HepG2 (cell line): Measurements from ENCODE around the gene NKX6-2. TPM values are rescaled to one million over a fixed set of nuclear protein-coding genes. Genes with fewer than 3 reads are reported as not detected.

Experiments
- ATAC-seq: fragments of 200-7000 bp; cut with Tn5 transposase; 3 replicates; pipeline ENCODE4 v1.9.1; 2020; ENCODE audit warnings: mild to moderate bottlenecking, moderate library complexity
- BruUV-seq: library from RNA; stranded (reverse); fragments of 400-500 nt; replicated peaks from 2 replicates; lab custom pipeline; 2021; lab: Mats Ljungman, UMichigan
- CTCF ChIA-PET: fragments of 300-600 bp; formaldehyde crosslinking; extraction: SDS; loops from one replicate; lab custom pipeline; 2021; ENCODE audit warnings: low total read pairs, inconsistent platforms, low intra/inter-chr PET ratio; lab: Yijun Ruan, JAX
- POLR2A ChIA-PET: fragments of 350-600 bp; sonication (Branson Sonifier 250); formaldehyde crosslinking; loops from one replicate; lab custom pipeline; 2020; ENCODE audit warnings: antibody characterized with exemption, inconsistent platforms; lab: Yijun Ruan, JAX
- DNase-seq: peaks from one replicate; pipeline ENCODE4 v3.0.0-alpha.2; 2015; ENCODE audit warnings: low spot score
- FAIRE-seq: peaks from 3 replicates; lab custom pipeline; 2011; peaks lifted over from hg19 to GRCh38; lab: Jason Lieb, UNC
- H2AFZ ChIP-seq: one replicate; pipeline ENCODE4 v1.6.1; 2011; ENCODE audit warnings: low read length, inconsistent platforms
- H3K27ac ChIP-seq: fragments of 300-600 bp; 3 replicates; pipeline ENCODE4 v1.8.0; 2011; ENCODE audit warnings: mixed run types, mild to moderate bottlenecking, mixed read lengths, low read length, inconsistent platforms; ENCODE audit not compliant: insufficient read depth; ENCODE audit errors: extremely low read length
- H3K27me3 ChIP-seq, 2 experiments: fragments of 200-600 bp in 1 of 2; 2 replicates in 1 of 2; 3 replicates in 1 of 2; pipeline versions ENCODE4 v1.6.0 to v1.8.0; 2011; ENCODE audit warnings: low read length in 2 of 2, mild to moderate bottlenecking in 2 of 2, moderate library complexity in 2 of 2, inconsistent platforms in 1 of 2; ENCODE audit not compliant: insufficient read depth in 2 of 2, control insufficient read depth in 1 of 2
- H3K36me3 ChIP-seq, 2 experiments: fragments of 200-600 bp in 1 of 2; replicated peaks in 1 of 2; 2 replicates in 1 of 2; 3 replicates in 1 of 2; pipeline versions ENCODE4 v1.5.1 to v1.8.0; 2011; ENCODE audit warnings: low read length in 2 of 2, inconsistent platforms in 1 of 2; ENCODE audit not compliant: insufficient read depth in 2 of 2, control insufficient read depth in 1 of 2
- H3K4me1 ChIP-seq: 2 replicates; pipeline ENCODE4 v1.5.1; 2012; ENCODE audit warnings: low read length, inconsistent platforms; ENCODE audit not compliant: insufficient read depth
- H3K4me2 ChIP-seq: 2 replicates; pipeline ENCODE4 v1.6.0; 2011; ENCODE audit warnings: low read depth, low read length, inconsistent platforms
- H3K4me3 ChIP-seq, 3 experiments: fragments of 200-600 bp in 1 of 3; sonication (generic), shearing (Covaris generic) in 1 of 3; replicated peaks in 1 of 3; 2 replicates each; pipeline ENCODE4 v1.5.1; 2011 to 2016; ENCODE audit warnings: low read length in 3 of 3, inconsistent platforms in 2 of 3, low read depth in 2 of 3, mild to moderate bottlenecking in 2 of 3, control low read depth in 1 of 3, mixed read lengths in 1 of 3; ENCODE audit not compliant: insufficient read depth in 1 of 3
- H3K79me2 ChIP-seq: one replicate; pipeline ENCODE4 v1.6.1; 2011; ENCODE audit warnings: low read length, inconsistent platforms; ENCODE audit not compliant: insufficient read depth
- H3K9ac ChIP-seq: 2 replicates; pipeline ENCODE4 v1.6.0; 2011; ENCODE audit warnings: mild to moderate bottlenecking, low read depth, low read length, inconsistent platforms; ENCODE audit not compliant: insufficient read depth
- H3K9me3 ChIP-seq: 2 replicates; pipeline ENCODE4 v1.5.1; 2012; ENCODE audit warnings: mild to moderate bottlenecking, low read length
- H4K20me1 ChIP-seq: 2 replicates; pipeline ENCODE4 v1.6.0; 2011; ENCODE audit warnings: inconsistent platforms, mild to moderate bottlenecking, low read length, moderate library complexity; ENCODE audit not compliant: insufficient read depth
- AKAP8 ChIP-seq: sonication (generic); formaldehyde crosslinking; IDR thresholded peaks from 2 replicates; pipeline ENCODE4 v1.5.1; 2020; ENCODE audit warnings: mild to moderate bottlenecking, missing genetic modification reagents
- ARHGAP35 ChIP-seq: sonication (generic); formaldehyde crosslinking; IDR thresholded peaks from 2 replicates; pipeline ENCODE4 v1.9.0; 2022; ENCODE audit warnings: mild to moderate bottlenecking, inconsistent platforms, moderate library complexity, missing genetic modification reagents, borderline replicate concordance
- ATF7 ChIP-seq, 2 experiments: fragments of 450-650 bp in 1 of 2; sonication (generic) in 1 of 2; formaldehyde crosslinking in 1 of 2; IDR thresholded peaks; 2 replicates each; pipeline versions ENCODE4 v1.4.0 to v1.6.1; 2016 to 2020; ENCODE audit warnings: antibody characterized with exemption in 1 of 2, mild to moderate bottlenecking in 1 of 2, missing genetic modification reagents in 1 of 2
- EZH2 ChIP-seq: conservative IDR thresholded peaks from 2 replicates; pipeline ENCODE4 v1.6.1; 2012; ENCODE audit warnings: mild to moderate bottlenecking, low read depth, low read length, moderate library complexity
- FOSL2 ChIP-seq: sonication (generic); formaldehyde crosslinking; IDR thresholded peaks from 2 replicates; pipeline ENCODE4 v1.4.0; 2020; ENCODE audit warnings: missing genetic modification reagents
- KLF13 ChIP-seq: sonication (generic); formaldehyde crosslinking; IDR thresholded peaks from 2 replicates; pipeline ENCODE4 v1.4.0; 2020; ENCODE audit warnings: mild to moderate bottlenecking, missing genetic modification reagents
- MYNN ChIP-seq: sonication (generic); formaldehyde crosslinking; IDR thresholded peaks from 2 replicates; pipeline ENCODE4 v1.4.0; 2020; ENCODE audit warnings: mild to moderate bottlenecking, low read depth, missing genetic modification reagents
- ZNF205 ChIP-seq: IDR thresholded peaks from 2 replicates; pipeline ENCODE4 v1.6.1; 2018; ENCODE audit warnings: missing biosample characterization, missing genetic modification reagents
- ZNF253 ChIP-seq: sonication (generic); formaldehyde crosslinking; IDR thresholded peaks from 2 replicates; pipeline ENCODE4 v1.8.0; 2022; ENCODE audit warnings: mild to moderate bottlenecking, missing genetic modification reagents, borderline replicate concordance
- ZNF326 ChIP-seq: sonication (generic); formaldehyde crosslinking; IDR thresholded peaks from 2 replicates; pipeline ENCODE4 v1.4.0; 2020; ENCODE audit warnings: missing genetic modification reagents, borderline replicate concordance
- ZNF552 ChIP-seq: sonication (generic); formaldehyde crosslinking; IDR thresholded peaks from 2 replicates; pipeline ENCODE4 v1.9.0; 2022; ENCODE audit warnings: missing genetic modification reagents, mild to moderate bottlenecking, borderline replicate concordance
- ZNF574 ChIP-seq: sonication (generic); formaldehyde crosslinking; IDR thresholded peaks from 2 replicates; pipeline ENCODE4 v1.4.0; 2020; ENCODE audit warnings: missing genetic modification reagents
- ZNF709 ChIP-seq: sonication (generic); formaldehyde crosslinking; IDR thresholded peaks from 2 replicates; pipeline ENCODE4 v1.5.0; 2020; ENCODE audit warnings: mild to moderate bottlenecking, missing genetic modification reagents
- WGBS: methylation state at CpG from one replicate; pipeline ENCODE4 v1.1.6; 2017; ENCODE audit warnings: low lambda C conversion rate; 5-methylcytosine and 5-hydroxymethylcytosine counted together
- in situ Hi-C: cut with HindIII; loops from 2 replicates; pipeline ENCODE4 v1.10.0; 2017; ENCODE audit warnings: low pct_unique_long_range_greater_than_20kb; ENCODE audit not compliant: extremely low pct_ligation_motif_present
- intact Hi-C: fragments of 100-400 bp; cut with micrococcal nuclease; formaldehyde crosslinking; loops from one replicate; pipeline ENCODE4 v1.10.0; 2022; ENCODE audit not compliant: unreplicated experiment
- polyA plus RNA-seq, 8 experiments: library from polyadenylated mRNA; depleted of rRNA in 3 of 8; stranded (reverse) in 7 of 8; unstranded in 1 of 8; fragments of >200 nt; fragmentation: Illumina TruSeq in 4 of 8; extraction: Trizol in 4 of 8; gene quantifications; 2 replicates each; pipeline versions ENCODE4 v1.2.1 to v1.2.3, GENCODE V29; 2011 to 2016; ENCODE audit warnings: low read depth in 4 of 8, missing spikeins in 1 of 8, mixed read lengths in 1 of 8; ENCODE audit not compliant: insufficient read depth in 1 of 8
- total RNA-seq, 5 experiments: library from RNA; depleted of rRNA; stranded (reverse); fragments of >200 nt; fragmentation: Illumina TruSeq; extraction: Trizol; gene quantifications; 2 replicates each; pipeline ENCODE4 v1.2.3, GENCODE V29; 2016; ENCODE audit warnings: low read depth in 1 of 5
- TF ChIP-seq, protein P1 (sequence below): sonication (generic); formaldehyde crosslinking; IDR thresholded peaks from 2 replicates; pipeline ENCODE4 v1.5.0; 2020; ENCODE audit warnings: mild to moderate bottlenecking, missing genetic modification reagents
- TF ChIP-seq, protein P2 (sequence below): sonication (generic); formaldehyde crosslinking; IDR thresholded peaks from 2 replicates; pipeline ENCODE4 v1.4.0; 2020; ENCODE audit warnings: missing genetic modification reagents, borderline replicate concordance

The NKX6-2 gene
- total and polyA plus RNA-seq, 2 of the 13 experiments (the other 11 are each of a cell fraction or from before 2014, with no cell fraction given), result not detected

DNA sequence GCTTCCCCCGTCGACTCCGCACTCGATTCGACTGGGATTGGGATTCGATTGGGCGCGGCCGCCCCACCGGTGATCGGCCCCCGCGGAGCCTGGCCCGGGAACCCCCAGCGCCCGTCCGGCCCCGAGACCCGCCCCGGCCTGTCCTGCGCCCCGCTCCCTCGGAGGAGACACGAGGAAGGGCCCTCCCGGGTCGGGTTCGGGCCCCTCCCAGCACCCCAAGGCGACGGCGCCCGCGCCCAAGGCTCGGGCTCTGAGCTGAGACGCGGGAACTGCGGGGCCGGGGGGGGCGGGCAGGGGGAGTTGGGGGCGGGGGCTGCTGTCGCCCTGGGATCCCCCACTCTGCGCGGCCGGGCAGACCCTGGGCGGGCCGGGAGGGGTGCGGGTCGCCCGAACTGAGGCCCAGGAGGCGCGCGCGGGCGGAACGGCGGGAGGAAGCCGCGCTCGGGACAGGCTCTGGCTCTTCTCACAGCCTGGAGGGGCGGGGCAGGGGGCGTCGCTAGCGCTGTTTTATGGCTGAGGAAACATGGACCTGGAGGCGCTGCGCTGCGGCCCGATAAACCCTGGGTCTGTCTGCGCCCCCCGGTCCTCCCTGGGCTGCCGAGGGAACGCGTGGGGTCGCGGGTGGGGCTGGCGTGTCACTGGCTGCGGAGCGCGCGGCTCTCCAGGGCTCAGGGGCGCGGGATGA is 1.7 kb upstream of the NKX6-2 start (continued):
- TF ChIP-seq, protein P1, sequence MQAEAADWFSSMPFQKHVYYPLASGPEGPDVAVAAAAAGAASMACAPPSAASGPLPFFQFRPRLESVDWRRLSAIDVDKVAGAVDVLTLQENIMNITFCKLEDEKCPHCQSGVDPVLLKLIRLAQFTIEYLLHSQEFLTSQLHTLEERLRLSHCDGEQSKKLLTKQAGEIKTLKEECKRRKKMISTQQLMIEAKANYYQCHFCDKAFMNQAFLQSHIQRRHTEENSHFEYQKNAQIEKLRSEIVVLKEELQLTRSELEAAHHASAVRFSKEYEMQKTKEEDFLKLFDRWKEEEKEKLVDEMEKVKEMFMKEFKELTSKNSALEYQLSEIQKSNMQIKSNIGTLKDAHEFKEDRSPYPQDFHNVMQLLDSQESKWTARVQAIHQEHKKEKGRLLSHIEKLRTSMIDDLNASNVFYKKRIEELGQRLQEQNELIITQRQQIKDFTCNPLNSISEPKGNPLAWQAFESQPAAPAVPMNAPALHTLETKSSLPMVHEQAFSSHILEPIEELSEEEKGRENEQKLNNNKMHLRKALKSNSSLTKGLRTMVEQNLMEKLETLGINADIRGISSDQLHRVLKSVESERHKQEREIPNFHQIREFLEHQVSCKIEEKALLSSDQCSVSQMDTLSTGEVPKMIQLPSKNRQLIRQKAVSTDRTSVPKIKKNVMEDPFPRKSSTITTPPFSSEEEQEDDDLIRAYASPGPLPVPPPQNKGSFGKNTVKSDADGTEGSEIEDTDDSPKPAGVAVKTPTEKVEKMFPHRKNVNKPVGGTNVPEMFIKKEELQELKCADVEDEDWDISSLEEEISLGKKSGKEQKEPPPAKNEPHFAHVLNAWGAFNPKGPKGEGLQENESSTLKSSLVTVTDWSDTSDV, result no peak

DNA sequence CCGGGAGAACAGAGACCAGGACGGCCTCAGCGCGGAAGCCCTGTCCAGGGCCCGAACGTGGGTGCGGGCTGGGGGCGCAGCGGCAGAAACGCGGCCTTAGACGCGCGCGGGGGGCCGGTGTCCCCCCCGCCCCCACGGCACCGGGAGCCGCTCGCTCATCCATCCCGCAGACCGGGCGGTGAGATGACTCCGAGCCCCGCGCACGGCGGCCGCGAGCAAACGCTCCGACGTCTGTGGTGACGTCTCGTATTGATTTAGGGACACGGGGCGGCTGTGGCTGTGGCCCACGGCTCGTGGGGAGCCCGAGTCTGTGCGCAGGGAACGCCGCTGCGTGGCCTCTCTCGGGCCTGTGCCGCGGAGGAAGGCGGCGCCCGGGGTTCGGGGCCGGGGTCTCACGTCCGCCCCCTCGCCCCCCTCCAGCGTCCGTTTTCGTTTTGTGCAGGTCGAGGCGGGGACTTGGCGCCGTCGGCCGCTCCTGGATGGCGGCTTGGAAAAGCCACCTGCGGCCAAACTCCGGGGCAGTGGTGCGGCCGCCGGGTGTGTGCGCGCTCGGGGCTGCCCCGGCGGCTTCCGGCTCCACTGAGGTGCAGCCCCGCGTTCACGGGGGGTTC is 1.0 kb upstream of the NKX6-2 start:
- Histone ChIP-seq H3K79me2 (no peaks in the 10 kb centered on the region), H3K4me1 (no peaks in the 10 kb centered on the region), H3K4me3 (peak overlapping the region in 1 of 3 experiments; percentile 33; a peak in 1 of 6 replicates), H3K36me3 (no peaks in the 10 kb centered on the region; a peak in 2 of 5 replicates), H2AFZ (no peak overlapping the region), H3K9ac (no peak overlapping the region), H3K27ac (no peak overlapping the region), H3K4me2 (peak overlapping the region; percentile 27; the same call in 1 of the 2 replicates), H3K9me3 (no peaks in the 10 kb centered on the region), H4K20me1 (no peaks in the 10 kb centered on the region), H3K27me3 (peaks cover 9 to 45% of the 10 kb centered on the region in 2 experiments; a peak in 4 of 5 replicates)
- no peak for ATAC-seq
- BruUV-seq, result no TSS peak
- intact Hi-C loops, result no loop called here
- ChIA-PET POLR2A (no interaction called here), CTCF (no interaction called here)
- WGBS, result 30% methylated on average over 18 of the region's 80 CpGs
- no peak for DNase-seq
- no peak for FAIRE-seq
- in situ Hi-C loops, result no loop called here
- TF ChIP-seq, protein P2, sequence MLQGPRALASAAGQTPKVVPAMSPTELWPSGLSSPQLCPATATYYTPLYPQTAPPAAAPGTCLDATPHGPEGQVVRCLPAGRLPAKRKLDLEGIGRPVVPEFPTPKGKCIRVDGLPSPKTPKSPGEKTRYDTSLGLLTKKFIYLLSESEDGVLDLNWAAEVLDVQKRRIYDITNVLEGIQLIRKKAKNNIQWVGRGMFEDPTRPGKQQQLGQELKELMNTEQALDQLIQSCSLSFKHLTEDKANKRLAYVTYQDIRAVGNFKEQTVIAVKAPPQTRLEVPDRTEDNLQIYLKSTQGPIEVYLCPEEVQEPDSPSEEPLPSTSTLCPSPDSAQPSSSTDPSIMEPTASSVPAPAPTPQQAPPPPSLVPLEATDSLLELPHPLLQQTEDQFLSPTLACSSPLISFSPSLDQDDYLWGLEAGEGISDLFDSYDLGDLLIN (CRISPR knock-in tag), result no peak
- TF ChIP-seq ZNF552 (CRISPR knock-in tag) (no peak), ZNF326 (CRISPR knock-in tag) (no peak), ZNF709 (CRISPR knock-in tag) (no peak), ARHGAP35 (no peak), AKAP8 (0 out of 2 replicates have a peak, but pooled peaks have one; percentile 32), MYNN (CRISPR knock-in tag) (no peak), ZNF574 (CRISPR knock-in tag) (no peak), KLF13 (CRISPR knock-in tag) (no peak), ZNF253 (CRISPR knock-in tag) (no peak), ZNF205 (no peak), FOSL2 (no peak), ATF7 (IDR thresholded peaks at IDR 0.05) (no peak), ATF7 (CRISPR knock-in tag; IDR thresholded peaks at IDR 0.05) (no peak), EZH2 (0 out of 2 replicates have a peak, but pooled peaks have one; percentile 49)
